GM12873 (cell line): ENCODE results near the gene CNTRL.

Experiments
- CTCF ChIP-seq: IDR thresholded peaks from 2 replicates; pipeline ENCODE4 v1.5.1; 2012; ENCODE audit warnings: low read depth, mild to moderate bottlenecking, moderate library complexity, low read length, control low read depth; ENCODE audit not compliant: insufficient read depth; ENCODE audit errors: missing control alignments

CNTRL gene, protein sequence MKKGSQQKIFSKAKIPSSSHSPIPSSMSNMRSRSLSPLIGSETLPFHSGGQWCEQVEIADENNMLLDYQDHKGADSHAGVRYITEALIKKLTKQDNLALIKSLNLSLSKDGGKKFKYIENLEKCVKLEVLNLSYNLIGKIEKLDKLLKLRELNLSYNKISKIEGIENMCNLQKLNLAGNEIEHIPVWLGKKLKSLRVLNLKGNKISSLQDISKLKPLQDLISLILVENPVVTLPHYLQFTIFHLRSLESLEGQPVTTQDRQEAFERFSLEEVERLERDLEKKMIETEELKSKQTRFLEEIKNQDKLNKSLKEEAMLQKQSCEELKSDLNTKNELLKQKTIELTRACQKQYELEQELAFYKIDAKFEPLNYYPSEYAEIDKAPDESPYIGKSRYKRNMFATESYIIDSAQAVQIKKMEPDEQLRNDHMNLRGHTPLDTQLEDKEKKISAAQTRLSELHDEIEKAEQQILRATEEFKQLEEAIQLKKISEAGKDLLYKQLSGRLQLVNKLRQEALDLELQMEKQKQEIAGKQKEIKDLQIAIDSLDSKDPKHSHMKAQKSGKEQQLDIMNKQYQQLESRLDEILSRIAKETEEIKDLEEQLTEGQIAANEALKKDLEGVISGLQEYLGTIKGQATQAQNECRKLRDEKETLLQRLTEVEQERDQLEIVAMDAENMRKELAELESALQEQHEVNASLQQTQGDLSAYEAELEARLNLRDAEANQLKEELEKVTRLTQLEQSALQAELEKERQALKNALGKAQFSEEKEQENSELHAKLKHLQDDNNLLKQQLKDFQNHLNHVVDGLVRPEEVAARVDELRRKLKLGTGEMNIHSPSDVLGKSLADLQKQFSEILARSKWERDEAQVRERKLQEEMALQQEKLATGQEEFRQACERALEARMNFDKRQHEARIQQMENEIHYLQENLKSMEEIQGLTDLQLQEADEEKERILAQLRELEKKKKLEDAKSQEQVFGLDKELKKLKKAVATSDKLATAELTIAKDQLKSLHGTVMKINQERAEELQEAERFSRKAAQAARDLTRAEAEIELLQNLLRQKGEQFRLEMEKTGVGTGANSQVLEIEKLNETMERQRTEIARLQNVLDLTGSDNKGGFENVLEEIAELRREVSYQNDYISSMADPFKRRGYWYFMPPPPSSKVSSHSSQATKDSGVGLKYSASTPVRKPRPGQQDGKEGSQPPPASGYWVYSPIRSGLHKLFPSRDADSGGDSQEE (N-terminal part only)

DNA sequence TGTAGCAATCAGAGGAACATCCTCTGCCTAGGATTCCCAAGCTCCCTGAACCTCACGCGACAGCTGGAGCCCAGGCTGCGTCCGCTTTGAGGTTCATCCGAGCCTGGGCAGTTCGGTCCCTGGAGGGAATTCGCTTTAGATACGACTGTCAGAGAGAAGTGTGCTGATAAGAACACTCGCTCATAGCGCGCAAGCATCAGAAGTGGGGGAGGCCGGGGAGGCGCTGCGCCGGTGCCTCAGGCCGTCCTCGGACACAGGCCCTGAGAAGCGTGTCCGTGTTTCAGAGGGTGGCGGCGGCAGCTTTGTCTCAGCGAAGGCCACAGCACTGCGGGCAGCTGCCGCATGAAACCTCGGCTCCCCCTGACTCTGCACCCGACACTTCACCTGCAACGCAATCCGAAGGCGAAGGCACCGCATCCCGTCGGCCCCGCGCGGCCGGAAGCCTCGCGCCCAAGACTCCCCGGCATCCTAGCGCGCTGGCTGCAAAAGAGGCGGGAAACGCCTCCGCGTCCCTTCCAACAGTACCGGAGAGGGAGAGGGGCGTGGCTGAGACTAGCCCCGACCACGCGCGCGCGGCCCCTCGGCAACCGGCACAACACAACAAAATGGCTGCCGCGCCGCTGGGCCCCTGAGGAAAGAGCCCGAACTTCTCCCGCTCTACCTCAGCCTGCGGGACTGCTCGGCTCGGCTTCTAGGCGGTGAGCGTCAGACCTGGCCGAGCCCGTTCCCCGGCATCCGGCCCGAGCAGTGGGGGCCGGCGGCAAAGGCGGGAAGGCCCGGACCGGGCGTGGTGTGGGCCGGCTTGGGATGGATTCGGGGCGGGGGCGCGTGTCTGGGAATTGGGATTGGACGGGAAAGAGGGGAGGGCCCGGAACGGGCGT is at the start of gene CNTRL:
Gene CNTRL (plus strand): TSS at position 586 of the 881 bp plus-strand sequence. CDS start 13,372 bp downstream, outside the sequence.
- no peak for TF ChIP-seq CTCF

GRCh38 chr9:121026260-121026691 is 48.5 kb upstream of the CNTRL start:
- TF ChIP-seq CTCF = no peak

DNA sequence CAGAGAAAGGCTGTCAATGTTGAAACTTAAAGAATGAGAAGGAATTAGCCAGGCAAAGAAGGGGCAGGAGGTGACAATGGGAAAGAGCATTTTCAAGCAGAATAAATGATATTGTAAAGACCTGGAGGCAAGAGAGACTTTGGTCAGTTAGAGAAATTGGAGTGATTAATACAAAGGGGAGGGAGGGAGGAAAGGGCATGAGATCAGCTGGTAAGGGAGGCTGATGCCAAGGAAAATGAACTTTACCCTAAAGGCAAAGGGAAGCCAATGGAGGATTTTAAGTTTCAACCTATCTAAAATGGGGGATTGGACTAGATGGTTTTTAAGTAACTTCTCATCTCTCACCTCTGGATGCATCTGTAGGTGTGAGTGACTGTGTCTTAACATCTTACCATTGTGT is 48.0 kb upstream of the CNTRL start:
- TF ChIP-seq CTCF = no peak

DNA sequence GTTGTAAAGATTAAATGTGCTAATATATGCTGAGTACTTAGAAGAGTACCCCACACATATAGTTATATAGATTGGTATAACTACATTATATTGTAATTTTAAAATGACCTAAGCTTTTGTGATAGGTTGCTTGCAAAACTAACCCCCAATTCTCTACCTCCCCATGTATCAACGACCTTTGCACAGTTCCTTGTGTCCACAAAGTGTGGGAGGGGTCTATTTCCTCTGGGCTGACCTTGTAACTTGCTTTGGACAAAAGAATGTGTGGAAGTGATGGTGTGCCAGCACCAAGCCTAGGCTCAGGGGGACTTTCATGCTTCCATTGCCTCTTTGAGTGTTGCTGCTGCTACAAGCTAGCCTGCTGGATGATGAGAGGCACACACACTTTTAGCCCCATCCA is 45.3 kb upstream of the CNTRL start:
- no peak for TF ChIP-seq CTCF

GRCh38 chr9:121034529-121034928 is 40.2 kb upstream of the CNTRL start:
- TF ChIP-seq CTCF = no peak

GRCh38 chr9:121038362-121038761 is 36.4 kb upstream of the CNTRL start:
- TF ChIP-seq CTCF = no peak
